Ramos (cell line): Measurements from ENCODE around the gene CA5B.
"Not testable (repeated sequence)": the region's sequence is repeated elsewhere in the genome, so short reads cannot be mapped to it uniquely, and the experiment has no call there.

Source experiments
- in situ Hi-C: fragments of 300-500 bp; cut with MboI; formaldehyde crosslinking; loops from one replicate; pipeline ENCODE4 v1.14.3; 2022; ENCODE audit warnings: low sequenced_read_pairs; ENCODE audit not compliant: unreplicated experiment

CA5B gene

GRCh38 chrX:15747626-15748173 is 9.6 kb downstream of the CA5B start:
- in situ Hi-C loops: no loop called here

- in situ Hi-C loops: no loop called here
Observed at GRCh38 chrX:15748841-15749240, 10.8 kb downstream of the CA5B start.

GRCh38 chrX:15749642-15750610 is 11.9 kb downstream of the CA5B start:
- in situ Hi-C loops: no loop called here

GRCh38 chrX:15750611-15751154 is 12.6 kb downstream of the CA5B start:
- in situ Hi-C loops: no loop called here

GRCh38 chrX:15751155-15751819 is 13.2 kb downstream of the CA5B start:
- in situ Hi-C loops: no loop called here

GRCh38 chrX:15755091-15755490 is 17.0 kb downstream of the CA5B start:
- in situ Hi-C loops: no loop called here

GRCh38 chrX:15758140-15758539 is 20.1 kb downstream of the CA5B start:
- in situ Hi-C loops: no loop called here

GRCh38 chrX:15759886-15760285 is 21.8 kb downstream of the CA5B start:
- in situ Hi-C loops: not testable (repeated sequence)

GRCh38 chrX:15761564-15762191 is 23.6 kb downstream of the CA5B start:
- in situ Hi-C loops: no loop called here

- in situ Hi-C loops: no loop called here
Observed at GRCh38 chrX:15769300-15769954, 31.4 kb downstream of the CA5B start.

- in situ Hi-C loops: no loop called here
Observed at GRCh38 chrX:15781961-15782699, 44.1 kb downstream of the CA5B start.

GRCh38 chrX:15785176-15785750 is 47.2 kb downstream of the CA5B start:
- in situ Hi-C loops: no loop called here

GRCh38 chrX:15786915-15787314 is 48.8 kb downstream of the CA5B start:
- in situ Hi-C loops: no loop called here

- in situ Hi-C loops: no loop called here
Observed at GRCh38 chrX:15789979-15790768, 52.1 kb downstream of the CA5B start, which contains the start of gene ZRSR2. TSS of gene ZRSR2 (plus strand) at chrX:15790484. CDS start at chrX:15790496, 12 bp downstream.

GRCh38 chrX:15790769-15791290 is 52.8 kb downstream of the CA5B start:
- in situ Hi-C loops: no loop called here

- in situ Hi-C loops: no loop called here
Observed at GRCh38 chrX:15797707-15798106, 59.6 kb downstream of the CA5B start.

- in situ Hi-C loops: no loop called here
Observed at GRCh38 chrX:15804563-15804962, 66.5 kb downstream of the CA5B start.

GRCh38 chrX:15808254-15808653 is 70.2 kb downstream of the CA5B start:
- in situ Hi-C loops: no loop called here
